Endodermal cell (in vitro differentiated cells): Measurements from ENCODE around the gene ABAT. TPM values are rescaled to one million over a fixed set of nuclear protein-coding genes. Genes with fewer than 3 reads are reported as not detected.

Source experiments
- DNase-seq: peaks from one replicate; pipeline ENCODE4 v3.0.0-alpha.2; 2017
- H3K27ac ChIP-seq: 2 replicates; pipeline ENCODE4 v1.5.1; 2013; ENCODE audit warnings: mild to moderate bottlenecking, low read depth, low read length, moderate library complexity
- H3K27me3 ChIP-seq: 2 replicates; pipeline ENCODE4 v1.6.1; 2013; ENCODE audit warnings: mild to moderate bottlenecking, low read length, moderate library complexity; ENCODE audit not compliant: insufficient read depth, control insufficient read depth, poor library complexity, severe bottlenecking
- H3K36me3 ChIP-seq: 2 replicates; pipeline ENCODE4 v1.7.0; 2013; ENCODE audit warnings: mild to moderate bottlenecking, low read length, moderate library complexity; ENCODE audit not compliant: control insufficient read depth, insufficient read depth
- H3K4me1 ChIP-seq: one replicate; pipeline ENCODE4 v1.7.0; 2013; ENCODE audit warnings: low read length; ENCODE audit not compliant: control insufficient read depth, insufficient read depth
- H3K4me3 ChIP-seq: 2 replicates; pipeline ENCODE4 v1.5.1; 2013; ENCODE audit warnings: mild to moderate bottlenecking, low read length, moderate library complexity
- H3K9ac ChIP-seq: 2 replicates; pipeline ENCODE4 v1.6.1; 2013; ENCODE audit warnings: mild to moderate bottlenecking, low read length, moderate library complexity; ENCODE audit not compliant: poor library complexity, severe bottlenecking; ENCODE audit errors: extremely low read depth
- H3K9me3 ChIP-seq: 2 replicates; pipeline ENCODE4 v1.6.1; 2013; ENCODE audit warnings: mild to moderate bottlenecking, low read length, moderate library complexity; ENCODE audit not compliant: control insufficient read depth
- H3K27ac Mint-ChIP-seq: 2 replicates; pipeline ENCODE4 v1.8.0; 2020; ENCODE audit warnings: mixed read lengths
- H3K27me3 Mint-ChIP-seq: 2 replicates; pipeline ENCODE4 v1.8.0; 2021; ENCODE audit warnings: mild to moderate bottlenecking, mixed read lengths; ENCODE audit not compliant: insufficient read depth
- H3K36me3 Mint-ChIP-seq: 2 replicates; pipeline ENCODE4 v1.8.0; 2020; ENCODE audit warnings: low read depth, mixed read lengths
- H3K4me1 Mint-ChIP-seq: 2 replicates; pipeline ENCODE4 v1.8.0; 2020; ENCODE audit warnings: mixed read lengths
- H3K4me3 Mint-ChIP-seq: 2 replicates; pipeline ENCODE4 v1.8.0; 2020; ENCODE audit warnings: mild to moderate bottlenecking, moderate library complexity, mixed read lengths
- H3K9me3 Mint-ChIP-seq: 2 replicates; pipeline ENCODE4 v1.8.0; 2020; ENCODE audit warnings: mild to moderate bottlenecking, mixed read lengths
- CTCF ChIP-seq: fragments of 200-600 bp; sonication (generic); conservative IDR thresholded peaks from 2 replicates; pipeline ENCODE4 v1.5.0; 2021; ENCODE audit warnings: antibody characterized with exemption, mild to moderate bottlenecking
- WGBS, 2 experiments: methylation state at CpG; one replicate each; pipeline versions ENCODE4 v1.1.5 to v1.1.7; 2013; ENCODE audit warnings: missing lambda C conversion rate in 2 of 2, mixed read lengths in 1 of 2; ENCODE audit not compliant: insufficient coverage in 1 of 2, insufficient read length in 1 of 2; 5-methylcytosine and 5-hydroxymethylcytosine counted together
- total RNA-seq, 2 donors: library from RNA; stranded (reverse); fragmentation: NEBNext Ultra II Directional in 1 of 2; extraction: Animal tissue kit (Norgen Biotek cat#: 25700) in 1 of 2; gene quantifications; 2 replicates in 1 of 2; 3 replicates in 1 of 2; pipeline ENCODE4 v1.2.1, GENCODE V29; 2021

ABAT gene
- total RNA-seq, 2 donors from 2014 or later: 9.7 to 13.6 TPM

GRCh38 chr16:8777217-8777616 is 102.8 kb downstream of the ABAT start:
- Mint-ChIP-seq H3K36me3 (peaks cover 13% of the 10 kb centered on the region), H3K27ac (no peak overlapping the region), H3K4me3 (no peak overlapping the region), H3K9me3 (peaks cover 3% of the 10 kb centered on the region), H3K27me3 (peaks cover 21% of the 10 kb centered on the region), H3K4me1 (no peaks in the 10 kb centered on the region)
- Histone ChIP-seq H3K9ac (no peak overlapping the region), H3K36me3 (no peaks in the 10 kb centered on the region), H3K4me1 (no peaks in the 10 kb centered on the region), H3K27me3 (no peaks in the 10 kb centered on the region), H3K9me3 (no peaks in the 10 kb centered on the region), H3K27ac (no peak overlapping the region), H3K4me3 (no peak overlapping the region)
- DNase-seq: no peak
- 96 to 100% methylated on average over 2 to 6 of the region's 7 CpGs for WGBS, 2 experiments
- TF ChIP-seq CTCF: no peak

- Histone ChIP-seq H3K27ac (no peak overlapping the region), H3K36me3 (no peaks in the 10 kb centered on the region), H3K9ac (no peak overlapping the region), H3K27me3 (no peaks in the 10 kb centered on the region), H3K4me1 (no peaks in the 10 kb centered on the region), H3K4me3 (no peak overlapping the region), H3K9me3 (no peaks in the 10 kb centered on the region)
- Mint-ChIP-seq H3K27me3 (peaks cover 26% of the 10 kb centered on the region), H3K36me3 (peaks cover 8% of the 10 kb centered on the region), H3K4me3 (no peak overlapping the region), H3K27ac (no peak overlapping the region), H3K4me1 (peaks cover 15% of the 10 kb centered on the region), H3K9me3 (peaks cover 3% of the 10 kb centered on the region)
- DNase-seq: no peak
- 90 to 91% methylated on average over 5 to 8 of the region's 8 CpGs for whole genome bisulfite sequencing, 2 experiments
- no peak for TF ChIP-seq CTCF
Measured at GRCh38 chr16:8781797-8782196, 107.4 kb downstream of the ABAT start.

GRCh38 chr16:8782673-8783072 is 108.3 kb downstream of the ABAT start:
- Mint-ChIP-seq H3K4me3 (no peak overlapping the region), H3K27ac (no peak overlapping the region), H3K9me3 (no peaks in the 10 kb centered on the region), H3K27me3 (peaks cover 26% of the 10 kb centered on the region), H3K4me1 (peaks cover 15% of the 10 kb centered on the region), H3K36me3 (peaks cover 3% of the 10 kb centered on the region)
- no peak for DNase-seq
- Histone ChIP-seq H3K4me1 (no peaks in the 10 kb centered on the region), H3K27ac (no peak overlapping the region), H3K9me3 (no peaks in the 10 kb centered on the region), H3K9ac (no peak overlapping the region), H3K36me3 (no peaks in the 10 kb centered on the region), H3K27me3 (no peaks in the 10 kb centered on the region), H3K4me3 (no peak overlapping the region)
- TF ChIP-seq CTCF: no peak
- 87 to 88% methylated on average over 6 of the region's 6 CpGs for WGBS, 2 experiments
